ENCODE results near the gene LMCD1. TPM values are rescaled to one million over a fixed set of nuclear protein-coding genes. Genes with fewer than 3 reads are reported as not detected.

LMCD1 gene
- total and polyA plus RNA-seq, 4 donors: 33.6 to 179 (median 98.4) TPM

- ATAC-seq (ENCODE audit: insufficient read depth, low FRiP score) (no peak), DNase-seq (no peak)
- Histone ChIP-seq H3K9me3 (ENCODE audit: control insufficient read depth in 4 of 4, insufficient read depth in 3 of 4, low read length in 3 of 4) (no peaks in the 10 kb centered on the region), H3K27me3 (ENCODE audit: control insufficient read depth in 3 of 3, insufficient read depth in 3 of 3, low read length in 2 of 3) (no peaks in the 10 kb centered on the region), H3K36me3 (ENCODE audit: control insufficient read depth in 4 of 4, insufficient read depth in 4 of 4, low read length in 4 of 4) (peaks cover 3 to 25% (median 7%) of the 10 kb centered on the region in 4 donors), H3K4me1 (ENCODE audit: control insufficient read depth in 5 of 5, insufficient read depth in 5 of 5, low read length in 5 of 5) (peaks cover 0 to 22% (median 9%) of the 10 kb centered on the region in 5 donors), H3K4me3 (no peak overlapping the region), H3K27ac (ENCODE audit: low read depth in 1 of 2, low read length in 1 of 2) (peak overlapping the region in 1 of 2 donors; percentile 66), H3K9ac (ENCODE audit: insufficient read depth in 1 of 2, low read length in 2 of 2) (no peak overlapping the region)
- no peak for TF ChIP-seq CTCF (IDR thresholded peaks at IDR 0.05; ENCODE audit: control extremely low read depth, extremely low read depth)
- WGBS, 2 donors: 82 to 89% methylated on average over 5 of the region's 5 CpGs
Observed at GRCh38 chr3:8560366-8561007, 58.9 kb downstream of the LMCD1 start.

- no peak overlapping the region for H3K4me3 ChIP-seq
- peak overlapping the region in 1 of 2 donors; percentile 44 for H3K27ac ChIP-seq (ENCODE audit: low read depth in 1 of 2, low read length in 1 of 2)
- no peaks in the 10 kb centered on the region for H3K27me3 ChIP-seq (ENCODE audit: control insufficient read depth in 3 of 3, insufficient read depth in 3 of 3, low read length in 2 of 3)
- DNase-seq: peak in 1 of 3 donors; percentile 24
- H3K9me3 ChIP-seq (ENCODE audit: control insufficient read depth in 4 of 4, insufficient read depth in 3 of 4, low read length in 3 of 4): no peaks in the 10 kb centered on the region
- ATAC-seq (ENCODE audit: insufficient read depth, low FRiP score): no peak
- 78 to 83% methylated on average over 4 of the region's 4 CpGs for WGBS, 2 donors
- peaks cover 0 to 14% (median 9%) of the 10 kb centered on the region in 5 donors for H3K4me1 ChIP-seq (ENCODE audit: control insufficient read depth in 5 of 5, insufficient read depth in 5 of 5, low read length in 5 of 5)
- peaks cover 3 to 34% (median 14%) of the 10 kb centered on the region in 4 donors for H3K36me3 ChIP-seq (ENCODE audit: control insufficient read depth in 4 of 4, insufficient read depth in 4 of 4, low read length in 4 of 4)
- no peak for TF ChIP-seq CTCF (IDR thresholded peaks at IDR 0.05; ENCODE audit: control extremely low read depth, extremely low read depth)
- no peak overlapping the region for H3K9ac ChIP-seq (ENCODE audit: insufficient read depth in 1 of 2, low read length in 2 of 2)
Observed at GRCh38 chr3:8561370-8561769, 59.7 kb downstream of the LMCD1 start.

GRCh38 chr3:8562081-8562595 lies 60.5 kb downstream of the LMCD1 start:
- H3K4me3 ChIP-seq: no peak overlapping the region
- peaks cover 5 to 41% (median 21%) of the 10 kb centered on the region in 4 donors for H3K36me3 ChIP-seq (ENCODE audit: control insufficient read depth in 4 of 4, insufficient read depth in 4 of 4, low read length in 4 of 4)
- H3K9me3 ChIP-seq (ENCODE audit: control insufficient read depth in 4 of 4, insufficient read depth in 3 of 4, low read length in 3 of 4): no peaks in the 10 kb centered on the region
- H3K9ac ChIP-seq (ENCODE audit: insufficient read depth in 1 of 2, low read length in 2 of 2): no peak overlapping the region
- H3K27me3 ChIP-seq (ENCODE audit: control insufficient read depth in 3 of 3, insufficient read depth in 3 of 3, low read length in 2 of 3): no peaks in the 10 kb centered on the region
- ATAC-seq (ENCODE audit: insufficient read depth, low FRiP score) (no peak), DNase-seq (no peak)
- peaks cover 0 to 9% (median 7%) of the 10 kb centered on the region in 5 donors for H3K4me1 ChIP-seq (ENCODE audit: control insufficient read depth in 5 of 5, insufficient read depth in 5 of 5, low read length in 5 of 5)
- WGBS, 2 donors: 64 to 68% methylated on average over 3 of the region's 3 CpGs
- peak overlapping the region; percentile 40 to 55 for H3K27ac ChIP-seq (ENCODE audit: low read depth in 1 of 2, low read length in 1 of 2)
- no peak for TF ChIP-seq CTCF (IDR thresholded peaks at IDR 0.05; ENCODE audit: control extremely low read depth, extremely low read depth)
